Spleen (tissue), 11 donors: ENCODE measurements around the gene CSH2. TPM values are rescaled to one million over a fixed set of nuclear protein-coding genes. Genes with fewer than 3 reads are reported as not detected.

ENCODE experiments used
- DNase-seq: peaks from one replicate; pipeline ENCODE4 v3.0.0-alpha.2; 2020
- H3K27ac ChIP-seq, 8 donors: fragments of 200-600 bp; sonication (generic) in 7 of 8; 1 replicate in 4 of 8; 2 replicates in 4 of 8; pipeline versions ENCODE4 v1.5.0 to v1.8.0; 2016 to 2021; ENCODE audit warnings: inconsistent platforms in 4 of 8, mild to moderate bottlenecking in 4 of 8, moderate library complexity in 1 of 8
- H3K27me3 ChIP-seq, 7 donors: fragments of 200-600 bp; sonication (generic) in 6 of 7; replicated peaks in 1 of 7; 1 replicate in 4 of 7; 2 replicates in 3 of 7; pipeline versions ENCODE4 v1.5.0 to v1.8.0; 2016 to 2021; ENCODE audit warnings: inconsistent platforms in 3 of 7, mild to moderate bottlenecking in 1 of 7
- H3K36me3 ChIP-seq, 6 donors: fragments of 200-600 bp; sonication (generic) in 5 of 6; 1 replicate in 4 of 6; 2 replicates in 2 of 6; pipeline versions ENCODE4 v1.5.0 to v1.8.0; 2016 to 2021; ENCODE audit warnings: inconsistent platforms in 2 of 6
- H3K4me1 ChIP-seq, 6 donors: fragments of 200-600 bp; sonication (generic) in 5 of 6; 1 replicate in 3 of 6; 2 replicates in 3 of 6; pipeline versions ENCODE4 v1.5.0 to v1.8.0; 2016 to 2021; ENCODE audit warnings: inconsistent platforms in 3 of 6
- H3K4me3 ChIP-seq, 8 donors: fragments of 200-600 bp; sonication (generic) in 7 of 8; 1 replicate in 4 of 8; 2 replicates in 4 of 8; pipeline versions ENCODE4 v1.5.0 to v1.8.0; 2016 to 2021; ENCODE audit warnings: inconsistent platforms in 4 of 8, mild to moderate bottlenecking in 4 of 8, moderate library complexity in 2 of 8
- H3K9me3 ChIP-seq, 8 donors: fragments of 200-600 bp; sonication (generic) in 7 of 8; 1 replicate in 4 of 8; 2 replicates in 4 of 8; pipeline versions ENCODE4 v1.5.0 to v1.8.0; 2016 to 2021; ENCODE audit warnings: inconsistent platforms in 4 of 8
- POLR2A ChIP-seq, 3 donors: fragments of 450-650 bp; IDR thresholded peaks; one replicate each; pipeline ENCODE4 v1.5.1; 2017; ENCODE audit warnings: antibody characterized with exemption in 3 of 3, mild to moderate bottlenecking in 1 of 3
- POLR2AphosphoS5 ChIP-seq, 3 donors: sonication (generic); formaldehyde crosslinking; IDR thresholded peaks; one replicate each; pipeline ENCODE4 v1.5.1; 2017; ENCODE audit warnings: antibody characterized with exemption in 3 of 3
- WGBS, 5 donors: extraction: QIAGEN DNeasy Blood & Tissue Kit in 3 of 5; methylation state at CpG; one replicate each; pipeline versions ENCODE4 v1.1.5 to v1.1.7; 2013 to 2018; 5-methylcytosine and 5-hydroxymethylcytosine counted together
- intact Hi-C: fragments of 100-400 bp; cut with DNase I; formaldehyde crosslinking; loops from one replicate; pipeline ENCODE4 v1.15.0; 2023; ENCODE audit warnings: low total_unique reads
- polyA plus RNA-seq, 3 donors: library from polyadenylated mRNA; stranded (reverse); fragments of 200-250 nt; gene quantifications; one replicate each; pipeline ENCODE4 v1.2.1, GENCODE V29; 2013
- total RNA-seq, 7 donors: library from RNA; depleted of rRNA in 3 of 7; stranded (reverse); fragments of >200 nt in 3 of 7; fragmentation: NEBNext Ultra II Directional in 4 of 7; extraction: Animal tissue kit (Norgen Biotek cat#: 25700) in 4 of 7; gene quantifications; one replicate each; pipeline versions ENCODE4 v1.1.0 to v1.2.1, GENCODE V29; 2016 to 2021
- TF ChIP-seq, protein P1 (sequence below), 11 experiments: fragments of 200-600 bp in 7 of 11; fragments of 450-650 bp in 4 of 11; sonication (generic) in 4 of 11; IDR thresholded peaks in 8 of 11; conservative IDR thresholded peaks in 3 of 11; 1 replicate in 7 of 11; 2 replicates in 4 of 11; pipeline versions ENCODE4 v1.4.0 to v1.8.0; 2016 to 2021; ENCODE audit warnings: antibody characterized with exemption in 11 of 11, inconsistent platforms in 4 of 11, mild to moderate bottlenecking in 1 of 11
- donor health status: healthy with polysubstance abuse.
- donor health status: DM: no; HTN: no; CAD: no; lungs with moderate emphysema.
- donor health status: DM: no; HTN: no; CAD: no.
- donor health status: Bipolar disorder and iron deficiency.
- donor health status: healthy.
- donor health status: DM: no; HTN: no; CAD: no.
- donor health status: DM: yes; HTN: yes; CAD: no.

Gene CSH2
- total and polyA plus RNA-seq, 10 donors, result not detected

- no peaks in the 10 kb centered on the region for H3K9me3 ChIP-seq
- peaks cover 22 to 97% (median 57%) of the 10 kb centered on the region in 6 donors for H3K4me1 ChIP-seq
- TF ChIP-seq, protein P1, sequence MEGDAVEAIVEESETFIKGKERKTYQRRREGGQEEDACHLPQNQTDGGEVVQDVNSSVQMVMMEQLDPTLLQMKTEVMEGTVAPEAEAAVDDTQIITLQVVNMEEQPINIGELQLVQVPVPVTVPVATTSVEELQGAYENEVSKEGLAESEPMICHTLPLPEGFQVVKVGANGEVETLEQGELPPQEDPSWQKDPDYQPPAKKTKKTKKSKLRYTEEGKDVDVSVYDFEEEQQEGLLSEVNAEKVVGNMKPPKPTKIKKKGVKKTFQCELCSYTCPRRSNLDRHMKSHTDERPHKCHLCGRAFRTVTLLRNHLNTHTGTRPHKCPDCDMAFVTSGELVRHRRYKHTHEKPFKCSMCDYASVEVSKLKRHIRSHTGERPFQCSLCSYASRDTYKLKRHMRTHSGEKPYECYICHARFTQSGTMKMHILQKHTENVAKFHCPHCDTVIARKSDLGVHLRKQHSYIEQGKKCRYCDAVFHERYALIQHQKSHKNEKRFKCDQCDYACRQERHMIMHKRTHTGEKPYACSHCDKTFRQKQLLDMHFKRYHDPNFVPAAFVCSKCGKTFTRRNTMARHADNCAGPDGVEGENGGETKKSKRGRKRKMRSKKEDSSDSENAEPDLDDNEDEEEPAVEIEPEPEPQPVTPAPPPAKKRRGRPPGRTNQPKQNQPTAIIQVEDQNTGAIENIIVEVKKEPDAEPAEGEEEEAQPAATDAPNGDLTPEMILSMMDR (IDR thresholded peaks at IDR 0.05 in 8 of 11, conservative IDR thresholded peaks at IDR 0.05 in 3 of 11), result no peak
- TF ChIP-seq POLR2A (IDR thresholded peaks at IDR 0.05), result no peak
- TF ChIP-seq POLR2AphosphoS5 (IDR thresholded peaks at IDR 0.05), result peak; percentile 2 to 58 (median 18)
- H3K27me3 ChIP-seq, result no peaks in the 10 kb centered on the region
- 89 to 94% (median 92%) methylated on average over 15 of the region's 15 CpGs for WGBS, 5 donors
- peak overlapping the region in 3 of 8 donors; percentile 42 to 72 (median 59) for H3K27ac ChIP-seq
- no peak overlapping the region for H3K4me3 ChIP-seq
- H3K36me3 ChIP-seq, result peaks cover 7 to 96% (median 81%) of the 10 kb centered on the region in 6 donors
- DNase-seq, result no peak
- intact Hi-C loops, result no loop called here
Observed at GRCh38 chr17:63833741-63834373, 39.6 kb downstream of the CSH2 start.

DNA sequence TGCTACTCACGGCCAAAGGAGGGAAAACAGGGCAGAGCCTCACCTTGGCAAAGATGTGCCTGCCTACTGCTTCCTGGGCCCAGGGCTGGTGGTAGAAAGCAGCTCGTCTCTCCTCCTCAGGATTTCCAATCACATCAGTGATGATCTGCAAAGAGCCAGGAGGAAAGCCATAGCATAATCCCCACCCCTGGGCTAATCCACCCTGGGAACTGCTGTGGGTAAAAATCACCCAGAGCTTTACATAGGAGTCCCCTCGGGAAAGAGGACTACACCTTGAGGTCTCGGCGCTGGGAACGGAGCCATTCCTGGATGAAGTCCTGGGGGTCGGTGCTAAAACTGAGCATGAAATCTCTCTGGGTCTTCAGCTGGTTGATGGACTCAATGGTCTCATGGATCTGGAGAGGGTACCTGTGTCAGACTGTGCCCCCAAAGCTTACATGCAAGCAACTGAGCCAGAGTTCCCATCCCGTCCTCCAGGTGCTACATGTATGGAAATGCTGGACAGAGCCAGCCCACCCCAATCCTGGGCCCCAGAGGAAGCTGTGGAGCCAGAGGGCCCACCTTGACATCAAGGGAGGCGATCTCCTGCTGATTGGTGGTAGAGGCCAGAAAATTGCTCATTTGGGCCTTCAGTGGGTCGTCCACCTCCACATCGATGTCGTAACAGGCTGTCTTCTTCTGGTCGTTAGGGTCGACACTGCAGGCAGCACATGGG, 40.3 kb downstream of the CSH2 start:
- peak overlapping the region in 1 of 8 donors; percentile 72 for H3K27ac ChIP-seq
- 84 to 89% (median 86%) methylated on average over 14 of the region's 14 CpGs for WGBS, 5 donors
- intact Hi-C loops, result no loop called here

DNA sequence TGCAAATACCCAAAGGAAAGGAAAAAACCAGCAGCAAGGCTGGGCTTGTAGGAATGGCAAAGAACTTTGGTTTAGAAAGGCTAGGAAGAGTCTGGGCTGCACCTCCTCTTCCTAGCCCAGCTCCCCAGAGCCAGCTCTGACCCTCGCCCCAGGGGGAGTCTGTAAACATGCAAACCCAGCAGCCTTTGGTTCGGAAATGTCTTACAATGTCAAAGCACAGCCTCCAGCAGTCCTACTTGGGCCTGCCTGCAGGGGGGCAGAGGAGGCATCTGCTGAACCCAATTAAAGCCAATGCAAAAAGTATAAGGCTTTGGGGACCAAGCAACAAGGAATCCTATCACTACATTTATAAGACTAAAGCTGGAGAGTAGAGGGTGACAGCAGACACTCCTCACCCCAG, 41.0 kb downstream of the CSH2 start:
- WGBS, 5 donors, result 84 to 93% (median 87%) methylated on average over 2 of the region's 2 CpGs
- Histone ChIP-seq H3K27me3 (no peaks in the 10 kb centered on the region), H3K36me3 (peaks cover 7 to 90% (median 81%) of the 10 kb centered on the region in 6 donors), H3K4me3 (no peak overlapping the region), H3K4me1 (peaks cover 22 to 96% (median 54%) of the 10 kb centered on the region in 6 donors), H3K27ac (peak overlapping the region in 3 of 8 donors; percentile 44 to 72 (median 49)), H3K9me3 (no peaks in the 10 kb centered on the region)
- DNase-seq, result no peak
- intact Hi-C loops, result no loop called here
- no peak for TF ChIP-seq POLR2A (IDR thresholded peaks at IDR 0.05)
- TF ChIP-seq POLR2AphosphoS5 (IDR thresholded peaks at IDR 0.05), result no peak
- TF ChIP-seq, protein P1 (IDR thresholded peaks at IDR 0.05 in 8 of 11, conservative IDR thresholded peaks at IDR 0.05 in 3 of 11), result no peak

More for the DNA sequence above, 40.3 kb downstream of the CSH2 start:
- Histone ChIP-seq H3K9me3 (no peaks in the 10 kb centered on the region), H3K4me3 (no peak overlapping the region), H3K4me1 (peaks cover 22 to 97% (median 57%) of the 10 kb centered on the region in 6 donors), H3K36me3 (peaks cover 7 to 97% (median 81%) of the 10 kb centered on the region in 6 donors), H3K27me3 (no peaks in the 10 kb centered on the region)
- no peak for DNase-seq
- TF ChIP-seq POLR2A (IDR thresholded peaks at IDR 0.05) (no peak), POLR2AphosphoS5 (IDR thresholded peaks at IDR 0.05) (peak in 2 of 3 donors; percentile 28 to 44)

DNA sequence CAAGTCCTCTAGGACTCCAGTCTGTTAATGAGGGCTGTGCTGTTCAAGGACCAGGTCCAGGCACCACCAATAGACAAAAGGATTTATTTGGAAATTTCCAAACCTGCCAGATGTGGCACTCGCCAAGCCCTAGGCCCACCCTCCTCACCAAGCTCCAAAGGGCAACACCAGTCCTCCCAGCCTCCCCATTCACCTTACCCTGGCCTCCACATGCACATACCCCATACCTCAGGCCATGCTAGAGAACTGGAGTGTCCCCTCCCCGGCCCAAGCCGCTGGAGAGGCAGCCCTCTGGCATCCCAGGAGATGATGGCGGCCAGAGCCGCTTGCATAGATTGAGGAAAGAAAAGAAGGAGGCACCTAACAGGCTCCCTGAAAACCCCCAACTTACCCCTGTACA, 41.5 kb downstream of the CSH2 start:
- Histone ChIP-seq H3K4me1 (peaks cover 22 to 92% (median 52%) of the 10 kb centered on the region in 6 donors), H3K27me3 (no peaks in the 10 kb centered on the region), H3K9me3 (no peaks in the 10 kb centered on the region), H3K27ac (peak overlapping the region in 4 of 8 donors; percentile 38 to 72 (median 46)), H3K4me3 (no peak overlapping the region), H3K36me3 (peaks cover 7 to 85% (median 76%) of the 10 kb centered on the region in 6 donors)
- TF ChIP-seq, protein P1 (IDR thresholded peaks at IDR 0.05 in 8 of 11, conservative IDR thresholded peaks at IDR 0.05 in 3 of 11), result no peak
- TF ChIP-seq POLR2AphosphoS5 (IDR thresholded peaks at IDR 0.05) (peak in 1 of 3 donors; percentile 49), POLR2A (IDR thresholded peaks at IDR 0.05) (no peak)
- no peak for DNase-seq
- 91 to 97% (median 94%) methylated on average over 5 of the region's 5 CpGs for WGBS, 5 donors
- intact Hi-C loops, result no loop called here
